HG02571 (cell line): ENCODE results near the gene KMT5C.

Source experiments
- ATAC-seq: cut with Tn5 transposase; IDR thresholded peaks from one replicate; pipeline ENCODE4 v1.9.1; 2021; ENCODE audit warnings: mild to moderate bottlenecking, moderate library complexity; ENCODE audit not compliant: unreplicated experiment

KMT5C gene

DNA sequence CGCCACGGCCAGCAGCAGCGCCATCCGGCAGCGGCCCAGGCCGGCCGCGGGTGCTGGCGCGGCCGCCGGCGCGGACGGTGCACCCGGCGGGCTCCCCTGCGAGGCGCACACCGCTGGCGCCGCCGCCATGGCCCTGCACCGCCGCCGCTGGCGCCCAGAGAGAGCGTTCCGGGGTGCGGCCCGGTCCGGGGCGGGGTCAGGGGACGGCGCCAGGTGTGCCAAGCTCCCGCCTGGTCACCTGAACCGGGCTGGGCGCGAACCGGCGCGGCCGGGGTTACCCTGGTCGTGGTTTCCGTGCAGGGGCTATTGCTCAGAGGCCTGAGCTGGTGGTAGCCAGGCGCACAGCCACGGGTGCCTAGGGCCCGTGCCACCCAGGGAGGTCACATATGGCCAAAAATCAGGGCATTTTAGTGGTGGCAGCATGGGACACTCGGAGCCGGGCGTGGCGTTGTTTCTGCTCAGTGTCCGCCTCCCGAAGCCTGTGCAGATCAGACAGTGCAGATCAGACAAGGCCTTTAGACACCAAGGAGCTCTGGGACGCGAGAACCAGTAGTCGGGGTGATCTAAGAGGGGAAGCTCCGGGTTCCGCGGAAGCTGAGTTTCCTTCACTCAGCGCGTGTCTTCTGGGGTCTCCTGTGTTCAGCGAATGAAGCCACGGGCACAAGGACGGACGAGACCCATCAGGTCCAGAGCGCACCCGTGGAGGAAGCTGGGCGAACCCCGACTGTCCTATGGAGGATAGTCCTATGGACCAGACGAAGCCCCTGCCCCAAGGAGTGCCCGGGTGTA is 44.6 kb downstream of the KMT5C start, which contains the start of gene TMEM238:
TMEM238 (minus strand) TSS at position 162 of the 789 bp plus-strand sequence; CDS start at position 129, 33 bp downstream.
- no peak for ATAC-seq

DNA sequence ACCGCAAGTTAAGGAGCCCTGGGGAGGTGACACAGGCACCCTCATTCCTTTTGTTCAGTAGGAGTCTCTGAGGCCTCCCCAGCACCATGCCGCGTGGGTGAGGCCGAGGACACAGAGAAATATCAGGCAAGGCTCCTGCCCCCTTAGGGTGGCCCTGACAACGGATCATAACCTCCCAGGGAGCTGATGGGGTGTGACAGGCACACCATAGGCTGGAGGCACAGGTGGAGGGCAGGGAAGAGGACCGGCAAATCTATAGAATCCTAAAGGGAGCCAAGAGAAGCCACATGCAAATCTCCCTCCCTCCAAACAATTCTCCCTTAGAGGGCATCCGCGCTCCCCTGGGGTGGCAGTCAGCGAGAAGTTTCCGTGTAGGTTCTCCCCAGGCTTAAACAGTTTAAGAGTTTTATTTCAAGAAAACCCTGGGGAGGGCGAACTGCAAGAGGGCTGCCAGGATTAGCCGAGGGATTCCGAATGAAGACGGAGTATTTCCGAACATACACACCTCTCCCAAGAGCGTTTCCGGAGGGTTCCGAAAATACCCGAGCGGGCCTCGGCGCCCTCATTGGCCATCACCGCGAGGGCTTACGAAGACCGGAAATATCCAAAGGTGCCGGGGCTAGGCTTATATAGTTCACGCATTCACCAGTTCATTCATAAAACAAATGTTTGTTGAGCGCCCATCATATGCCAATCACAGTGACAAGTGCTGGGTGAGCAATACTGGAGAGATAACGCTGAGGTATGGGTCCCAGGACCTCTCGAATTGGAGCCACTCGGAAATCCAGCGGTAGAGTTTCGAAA is 45.4 kb downstream of the KMT5C start:
- ATAC-seq: peak; percentile 42

DNA sequence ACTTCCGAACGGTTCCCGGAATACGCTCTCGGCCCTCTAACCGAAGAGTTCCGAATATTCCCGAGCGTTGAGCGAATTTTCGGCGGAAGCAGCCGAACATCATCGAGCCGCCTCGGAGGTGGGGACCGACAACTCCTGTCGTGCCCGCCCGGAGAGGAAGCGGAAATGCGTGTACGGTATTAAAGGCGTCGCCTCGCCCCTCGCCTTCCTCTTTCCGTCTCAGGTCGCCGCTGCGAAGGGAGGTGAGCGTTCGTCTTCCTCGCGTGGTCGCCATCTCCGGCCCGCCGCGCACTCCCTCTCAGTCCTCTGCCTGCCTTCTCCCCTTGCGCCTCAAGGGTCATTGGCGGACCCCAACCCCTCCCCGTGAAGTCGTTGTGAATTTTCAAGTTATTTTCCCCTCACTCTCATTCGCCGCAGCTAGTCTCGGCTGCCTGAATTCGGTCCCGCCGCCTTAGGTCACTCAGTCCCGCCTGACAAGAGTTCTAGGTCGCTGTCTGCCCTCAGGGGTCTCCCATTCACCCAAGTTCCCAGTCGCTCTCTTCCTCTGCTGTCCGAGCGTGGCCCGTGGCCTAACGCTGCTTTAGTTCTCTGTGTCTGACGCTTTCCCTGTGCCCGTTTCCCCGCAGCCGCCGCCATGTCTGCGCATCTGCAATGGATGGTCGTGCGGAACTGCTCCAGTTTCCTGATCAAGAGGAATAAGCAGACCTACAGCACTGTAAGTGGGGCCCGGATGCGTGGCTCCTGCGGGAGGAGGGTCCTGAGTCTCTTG is 46.2 kb downstream of the KMT5C start, which contains the start of gene RPL28:
RPL28 (plus strand) TSS at position 209 of the 769 bp plus-strand sequence; CDS start at position 635, 426 bp downstream.
- ATAC-seq: peak; percentile 67

DNA sequence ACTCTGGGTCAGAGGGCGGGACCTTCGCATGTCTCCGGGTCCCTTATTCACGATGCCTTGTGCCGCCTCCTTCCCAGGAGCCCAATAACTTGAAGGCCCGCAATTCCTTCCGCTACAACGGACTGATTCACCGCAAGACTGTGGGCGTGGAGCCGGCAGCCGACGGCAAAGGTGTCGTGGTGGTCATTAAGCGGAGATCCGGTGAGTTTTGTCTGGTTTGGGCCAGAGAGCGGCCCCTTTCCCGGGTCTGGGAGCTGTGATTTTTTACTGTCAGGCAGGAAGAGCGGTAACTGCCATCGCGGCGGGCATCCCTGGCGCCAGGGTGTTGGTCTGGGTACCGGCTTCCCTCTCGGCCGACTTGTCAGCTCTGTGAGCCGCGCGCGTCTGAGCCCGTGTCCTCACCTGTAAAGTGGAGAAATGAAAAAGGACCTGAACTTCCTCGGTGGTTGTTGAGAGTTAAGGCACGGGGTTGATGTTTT is 46.9 kb downstream of the KMT5C start:
- no peak for ATAC-seq

DNA sequence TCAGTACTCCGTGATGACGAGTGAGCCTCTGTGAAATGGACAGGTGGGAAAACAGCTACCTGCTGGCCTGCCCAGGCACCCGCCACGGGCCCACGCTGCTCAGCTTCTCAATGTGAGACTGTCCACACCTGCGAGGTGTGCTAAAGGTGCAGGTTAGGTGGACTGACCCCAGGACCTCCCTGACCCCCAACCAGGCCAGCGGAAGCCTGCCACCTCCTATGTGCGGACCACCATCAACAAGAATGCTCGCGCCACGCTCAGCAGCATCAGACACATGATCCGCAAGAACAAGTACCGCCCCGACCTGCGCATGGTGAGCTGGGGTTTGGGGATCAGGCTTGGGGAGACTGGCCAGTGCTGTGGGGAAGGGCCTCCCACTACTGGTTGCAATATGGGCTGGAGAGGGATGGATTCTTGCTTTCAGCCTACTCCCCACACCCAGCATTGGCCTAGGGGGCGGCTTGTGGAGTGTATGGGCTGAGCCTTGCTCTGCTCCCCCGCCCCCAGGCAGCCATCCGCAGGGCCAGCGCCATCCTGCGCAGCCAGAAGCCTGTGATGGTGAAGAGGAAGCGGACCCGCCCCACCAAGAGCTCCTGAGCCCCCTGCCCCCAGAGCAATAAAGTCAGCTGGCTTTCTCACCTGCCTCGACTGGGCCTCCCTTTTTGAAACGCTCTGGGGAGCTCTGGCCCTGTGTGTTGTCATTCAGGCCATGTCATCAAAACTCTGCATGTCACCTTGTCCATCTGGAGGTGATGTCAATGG is 48.2 kb downstream of the KMT5C start:
- no peak for ATAC-seq

DNA sequence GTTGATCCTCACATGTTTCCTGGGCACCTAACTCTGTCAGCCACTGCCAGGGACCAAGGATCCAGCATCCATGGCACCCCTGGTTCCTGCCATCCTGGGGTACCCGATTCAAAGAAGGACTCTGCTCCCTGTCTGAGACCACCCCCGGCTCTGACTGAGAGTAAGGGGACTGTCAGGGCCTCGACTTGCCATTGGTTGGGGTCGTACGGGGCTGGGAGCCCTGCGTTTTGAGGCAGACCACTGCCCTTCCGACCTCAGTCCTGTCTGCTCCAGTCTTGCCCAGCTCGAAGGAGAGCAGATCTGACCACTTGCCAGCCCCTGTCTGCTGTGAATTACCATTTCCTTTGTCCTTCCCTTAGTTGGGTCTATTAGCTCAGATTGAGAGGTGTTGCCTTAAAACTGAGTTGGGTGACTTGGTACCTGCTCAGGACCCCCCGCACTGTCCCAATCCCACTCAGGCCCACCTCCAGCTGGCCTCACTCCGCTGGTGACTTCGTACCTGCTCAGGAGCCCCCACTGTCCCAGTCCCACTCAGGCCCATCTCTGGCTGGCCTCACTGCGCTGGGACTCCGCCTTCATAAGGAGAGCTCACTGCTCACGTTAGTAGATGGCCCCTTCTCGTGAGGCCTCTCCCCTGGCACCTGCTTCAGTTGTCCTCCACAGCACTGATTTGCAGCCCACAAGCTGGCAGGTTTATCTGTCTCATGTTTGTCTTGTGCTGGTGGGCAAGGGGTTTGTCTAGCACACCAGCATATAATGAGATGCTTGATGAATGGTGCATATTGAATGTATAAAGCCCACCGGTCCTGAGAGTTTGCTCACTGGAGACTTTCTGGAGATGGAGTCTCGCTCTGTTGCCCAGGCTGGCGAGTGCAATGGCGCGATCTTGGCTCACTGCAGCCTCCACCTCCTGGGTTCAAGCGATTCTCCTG is 50.0 kb downstream of the KMT5C start:
- ATAC-seq: no peak

DNA sequence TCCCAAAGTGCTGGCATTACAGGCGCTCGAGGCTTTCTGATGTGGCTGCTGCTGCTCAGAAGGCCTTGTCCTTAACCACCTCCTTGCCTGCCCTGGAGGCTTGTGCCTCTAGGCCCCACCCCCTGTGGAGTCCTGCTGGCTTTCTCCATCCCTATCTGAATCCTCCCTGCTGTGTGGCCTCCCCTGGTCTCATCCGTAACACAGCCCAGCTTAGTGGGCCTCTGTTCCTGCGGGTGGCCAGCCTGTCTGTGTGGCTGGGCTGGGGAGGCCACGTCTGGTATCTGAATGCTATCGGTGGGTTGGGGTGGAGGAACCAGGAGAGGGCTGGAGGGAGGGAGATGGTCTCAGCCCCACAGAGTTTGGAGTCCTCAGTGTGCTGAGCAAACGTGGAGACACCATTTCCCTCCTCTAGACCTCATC is 50.8 kb downstream of the KMT5C start:
- no peak for ATAC-seq

DNA sequence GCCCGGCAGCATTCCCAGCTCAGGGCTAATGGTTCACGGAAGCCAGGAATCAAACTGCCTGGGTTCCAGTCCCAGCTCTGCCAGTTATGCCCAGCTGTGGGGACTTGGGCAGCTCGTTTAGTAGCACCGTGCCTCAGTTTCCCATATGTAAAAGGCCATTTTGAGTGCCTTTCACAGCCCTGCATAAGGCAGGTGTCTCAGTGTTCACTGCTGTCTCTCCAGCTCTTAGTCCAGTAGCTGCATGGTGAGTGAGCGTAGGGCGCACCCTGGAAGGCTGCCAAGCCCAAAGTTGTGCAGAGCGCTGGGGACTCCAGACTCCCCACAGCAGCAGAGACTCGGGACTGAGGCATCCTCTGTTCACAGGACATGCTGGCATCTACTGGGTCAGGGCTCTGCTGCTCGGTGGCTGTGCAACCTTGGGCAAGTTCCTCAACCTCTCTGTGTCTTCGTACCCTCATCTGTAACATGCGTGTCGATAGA is 51.6 kb downstream of the KMT5C start:
- ATAC-seq: no peak

DNA sequence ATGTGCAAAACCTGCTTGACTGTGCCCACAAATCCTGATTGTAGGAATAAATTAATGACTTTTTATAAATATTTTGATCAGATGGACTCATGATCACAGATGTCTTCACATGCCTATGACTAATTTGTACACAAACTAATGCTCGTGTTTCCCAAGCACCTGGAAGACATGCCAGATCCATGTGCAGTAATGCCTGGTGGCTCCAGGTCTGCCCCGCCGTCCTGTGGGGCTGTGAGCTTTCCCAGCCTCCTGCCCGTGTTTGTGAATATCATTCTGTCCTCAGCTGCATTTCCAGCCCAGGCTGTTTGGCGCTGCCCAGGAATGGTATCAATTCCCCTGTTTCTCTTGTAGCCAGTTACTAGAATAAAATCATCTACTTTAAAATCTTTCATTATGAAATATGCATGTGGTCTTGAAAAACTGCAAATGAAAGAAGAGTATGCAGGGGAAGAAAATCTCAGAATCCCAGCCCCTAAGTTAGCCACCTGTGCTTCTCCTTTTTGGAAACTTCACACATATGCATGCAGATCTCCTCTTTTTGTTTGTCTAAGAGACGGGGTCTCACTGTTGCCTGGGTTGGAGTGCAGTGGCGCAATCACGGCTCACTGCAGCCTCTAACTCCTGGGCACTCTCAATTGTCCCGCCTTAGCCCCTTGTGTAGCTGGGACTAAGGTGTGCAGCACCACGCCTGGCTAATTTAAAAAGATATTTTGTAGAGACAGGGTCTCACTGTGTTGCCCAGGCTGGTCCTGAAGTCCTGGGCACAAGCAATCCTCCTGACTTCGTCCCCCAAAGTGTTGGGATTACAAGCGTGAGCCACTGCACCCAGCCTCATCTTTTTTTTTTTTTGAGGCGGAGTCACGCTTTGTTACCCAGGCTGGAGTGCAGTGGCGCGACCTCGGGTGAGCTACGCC is 52.3 kb downstream of the KMT5C start:
- no peak for ATAC-seq

DNA sequence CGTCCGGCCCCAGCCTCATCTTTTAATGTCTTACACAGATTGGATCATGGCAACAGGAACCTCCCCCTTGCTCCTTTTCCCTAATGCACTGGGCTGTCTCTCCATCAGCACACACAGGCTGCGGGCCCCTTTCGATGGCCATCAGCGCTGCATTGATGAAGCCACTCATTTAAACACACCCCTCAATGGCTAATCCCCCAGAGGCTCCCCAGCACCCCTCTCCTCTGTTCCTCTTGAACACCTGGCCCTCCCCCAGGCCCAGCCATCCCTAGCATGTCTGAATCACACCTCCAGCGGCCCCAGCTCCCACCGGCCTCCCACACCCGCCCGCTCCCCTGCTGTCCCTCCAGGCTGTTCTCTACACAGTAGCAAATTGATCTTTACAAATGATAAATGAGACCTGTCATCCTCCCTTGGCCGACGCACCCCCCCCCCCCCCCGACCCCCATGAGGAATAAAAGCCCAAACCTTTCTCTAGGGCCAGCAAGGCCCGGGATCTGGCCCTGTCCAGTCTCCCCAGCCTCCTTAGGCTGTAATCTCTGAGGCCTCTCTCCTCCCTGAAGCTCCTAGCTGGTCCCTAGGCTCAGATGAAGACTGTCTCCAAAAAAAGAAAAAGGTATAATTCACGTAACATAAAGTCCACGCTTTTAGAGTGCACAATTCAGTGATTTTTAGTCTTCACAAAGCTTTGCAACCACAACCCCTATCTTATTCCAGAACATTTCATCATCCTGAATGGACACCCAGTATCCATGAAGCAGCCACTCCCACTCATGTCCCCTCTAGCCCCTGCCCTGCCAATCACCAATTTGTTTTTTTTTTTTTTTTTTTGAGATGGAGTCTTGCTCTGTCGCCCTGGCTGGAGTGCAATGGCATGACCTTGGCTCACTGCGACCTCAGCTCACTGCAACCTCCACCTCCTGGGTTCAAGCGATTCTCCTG is 53.4 kb downstream of the KMT5C start:
- ATAC-seq: no peak
